GM10266 (cell line): Measurements from ENCODE around the gene MRPL10.
A peak's percentile ranks its signal among the peaks of the same experiment; 100 is the strongest.

Experiments
- DNase-seq: peaks from one replicate; pipeline ENCODE4 v3.0.0; 2012; ENCODE audit errors: extremely low spot score
- CTCF ChIP-seq: IDR thresholded peaks from 2 replicates; pipeline ENCODE4 v1.5.1; 2012; ENCODE audit warnings: mild to moderate bottlenecking, low read depth; ENCODE audit not compliant: control insufficient read depth, insufficient read depth; ENCODE audit errors: missing control alignments

MRPL10 gene

GRCh38 chr17:47802341-47803022 is 28.9 kb downstream of the MRPL10 start:
- peak; percentile 83 for DNase-seq

DNA sequence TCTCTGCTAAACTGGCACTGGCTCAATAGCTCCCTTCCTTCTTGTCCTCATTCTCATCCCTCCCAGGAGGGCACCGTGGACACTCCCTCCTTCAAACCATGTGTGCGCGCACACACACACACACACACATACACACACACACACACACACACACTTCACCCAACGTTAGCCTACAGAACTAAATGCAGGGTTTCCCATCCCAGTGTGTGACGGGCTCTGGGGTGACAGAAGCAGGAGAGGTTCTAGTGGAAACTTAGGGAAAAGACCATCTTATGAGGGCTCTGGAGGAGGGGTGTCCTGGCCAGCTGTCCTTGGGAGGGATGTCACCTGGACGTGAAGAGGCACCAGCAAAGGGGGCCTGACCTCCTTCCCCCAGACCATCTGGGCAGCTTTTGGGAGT is 29.4 kb downstream of the MRPL10 start:
- DNase-seq = no peak
- no peak for TF ChIP-seq CTCF

More at GRCh38 chr17:47802341-47803022, 28.9 kb downstream of the MRPL10 start:
- TF ChIP-seq CTCF = peak; percentile 63

GRCh38 chr17:47801176-47801765 is 30.1 kb downstream of the MRPL10 start:
- TF ChIP-seq CTCF = no peak
- DNase-seq = no peak

GRCh38 chr17:47800686-47801085 is 30.7 kb downstream of the MRPL10 start:
- no peak for DNase-seq
- TF ChIP-seq CTCF = no peak

GRCh38 chr17:47797797-47798196 is 33.5 kb downstream of the MRPL10 start:
- no peak for DNase-seq
- no peak for TF ChIP-seq CTCF

DNA sequence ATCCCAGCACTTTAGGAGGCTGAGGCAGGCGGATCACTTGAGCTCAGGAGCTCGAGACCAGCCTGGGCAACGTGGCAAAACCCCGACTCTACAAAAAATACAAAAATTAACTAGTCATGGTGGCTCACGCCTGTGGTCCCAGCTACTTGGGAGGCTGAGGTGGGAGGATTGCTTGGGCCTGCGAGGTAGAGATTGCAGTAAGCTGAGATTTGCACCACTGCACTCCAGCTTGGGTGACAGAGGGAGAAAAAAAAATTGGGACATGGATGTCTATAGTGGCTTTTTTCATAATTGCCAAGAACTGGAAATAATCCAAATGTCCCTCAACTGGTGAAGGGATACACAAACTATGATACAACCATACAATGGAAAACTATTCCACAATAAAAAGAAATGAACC is 38.4 kb downstream of the MRPL10 start:
- TF ChIP-seq CTCF = no peak
- no peak for DNase-seq

- no peak for TF ChIP-seq CTCF
- DNase-seq = no peak
Observed at GRCh38 chr17:47792457-47792856, 38.9 kb downstream of the MRPL10 start.
